ENCODE measurements around the gene TXNRD1.
"Not testable (repeated sequence)": the region's sequence is repeated elsewhere in the genome, so short reads cannot be mapped to it uniquely, and the experiment has no call there.

The TXNRD1 gene

DNA sequence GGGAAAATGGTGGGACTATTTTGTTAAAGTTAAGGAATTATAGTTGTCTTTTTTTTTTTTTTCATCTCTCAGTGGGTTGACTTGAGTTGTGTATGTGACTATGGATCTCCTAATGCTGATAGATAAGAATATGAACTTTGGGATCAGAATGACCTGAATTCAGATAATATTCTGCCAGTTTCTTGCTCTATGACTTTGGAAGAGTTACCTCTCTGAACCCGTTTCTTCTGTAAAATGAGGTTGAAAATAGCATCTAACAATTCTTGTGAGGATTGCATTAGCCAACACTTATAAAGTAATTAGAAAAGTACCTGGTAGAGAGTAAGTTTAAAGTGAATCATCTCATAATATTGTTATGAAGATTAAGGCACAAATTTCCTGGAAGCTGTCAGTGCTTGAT, 106.4 kb downstream of the TXNRD1 start:
- H3K27me3 ChIP-seq (ENCODE audit: low read depth, low read length) = no peaks in the 10 kb centered on the region
- no peak for TF ChIP-seq EZH2phosphoT487 (IDR thresholded peaks at IDR 0.05; ENCODE audit: low read depth)
- TF ChIP-seq, protein P1, sequence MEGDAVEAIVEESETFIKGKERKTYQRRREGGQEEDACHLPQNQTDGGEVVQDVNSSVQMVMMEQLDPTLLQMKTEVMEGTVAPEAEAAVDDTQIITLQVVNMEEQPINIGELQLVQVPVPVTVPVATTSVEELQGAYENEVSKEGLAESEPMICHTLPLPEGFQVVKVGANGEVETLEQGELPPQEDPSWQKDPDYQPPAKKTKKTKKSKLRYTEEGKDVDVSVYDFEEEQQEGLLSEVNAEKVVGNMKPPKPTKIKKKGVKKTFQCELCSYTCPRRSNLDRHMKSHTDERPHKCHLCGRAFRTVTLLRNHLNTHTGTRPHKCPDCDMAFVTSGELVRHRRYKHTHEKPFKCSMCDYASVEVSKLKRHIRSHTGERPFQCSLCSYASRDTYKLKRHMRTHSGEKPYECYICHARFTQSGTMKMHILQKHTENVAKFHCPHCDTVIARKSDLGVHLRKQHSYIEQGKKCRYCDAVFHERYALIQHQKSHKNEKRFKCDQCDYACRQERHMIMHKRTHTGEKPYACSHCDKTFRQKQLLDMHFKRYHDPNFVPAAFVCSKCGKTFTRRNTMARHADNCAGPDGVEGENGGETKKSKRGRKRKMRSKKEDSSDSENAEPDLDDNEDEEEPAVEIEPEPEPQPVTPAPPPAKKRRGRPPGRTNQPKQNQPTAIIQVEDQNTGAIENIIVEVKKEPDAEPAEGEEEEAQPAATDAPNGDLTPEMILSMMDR (IDR thresholded peaks at IDR 0.05; ENCODE audit: low read depth, low read length) = no peak
- H3K79me2 ChIP-seq (ENCODE audit: low read length) = no peaks in the 10 kb centered on the region
- H4K20me1 ChIP-seq (ENCODE audit: insufficient read depth, low read length) = no peaks in the 10 kb centered on the region; the same call in 1 of the 2 replicates
- H3K36me3 ChIP-seq (replicated peaks; ENCODE audit: low read depth, low read length) = peaks cover 60% of the 10 kb centered on the region
- no peaks in the 10 kb centered on the region for H3K9me3 ChIP-seq (ENCODE audit: insufficient read depth, low read length)
- no peak overlapping the region for H3K4me3 ChIP-seq (ENCODE audit: low read length)
- no peak overlapping the region for H3K9ac ChIP-seq (ENCODE audit: low read length)
- no peak overlapping the region for H2AFZ ChIP-seq (ENCODE audit: low read depth, low read length)
- no peaks in the 10 kb centered on the region for H3K4me1 ChIP-seq (ENCODE audit: low read length)
- no peak overlapping the region for H3K4me2 ChIP-seq (ENCODE audit: low read length)
- H3K27ac ChIP-seq (ENCODE audit: low read length) = no peak overlapping the region

- not testable (repeated sequence) for H3K4me3 ChIP-seq (ENCODE audit: low read length); H3K27me3 ChIP-seq (ENCODE audit: low read depth, low read length); H3K4me1 ChIP-seq (ENCODE audit: low read length); H3K79me2 ChIP-seq (ENCODE audit: low read length); H4K20me1 ChIP-seq (ENCODE audit: insufficient read depth, low read length); H3K4me2 ChIP-seq (ENCODE audit: low read length); H3K27ac ChIP-seq (ENCODE audit: low read length); H2AFZ ChIP-seq (ENCODE audit: low read depth, low read length); H3K9me3 ChIP-seq (ENCODE audit: insufficient read depth, low read length); H3K9ac ChIP-seq (ENCODE audit: low read length)
- peaks cover 60% of the 10 kb centered on the region for H3K36me3 ChIP-seq (replicated peaks; ENCODE audit: low read depth, low read length)
Observed at GRCh38 chr12:104322533-104322932, 107.0 kb downstream of the TXNRD1 start.

GRCh38 chr12:104323899-104324298, 108.3 kb downstream of the TXNRD1 start:
- Histone ChIP-seq H3K79me2 (ENCODE audit: low read length) (no peaks in the 10 kb centered on the region), H3K27ac (ENCODE audit: low read length) (no peak overlapping the region), H3K4me1 (ENCODE audit: low read length) (no peaks in the 10 kb centered on the region), H4K20me1 (ENCODE audit: insufficient read depth, low read length) (no peaks in the 10 kb centered on the region; the same call in 1 of the 2 replicates), H3K4me2 (ENCODE audit: low read length) (no peak overlapping the region), H2AFZ (ENCODE audit: low read depth, low read length) (no peak overlapping the region), H3K36me3 (replicated peaks; ENCODE audit: low read depth, low read length) (peaks cover 61% of the 10 kb centered on the region), H3K9ac (ENCODE audit: low read length) (no peak overlapping the region), H3K27me3 (ENCODE audit: low read depth, low read length) (no peaks in the 10 kb centered on the region), H3K4me3 (ENCODE audit: low read length) (no peak overlapping the region), H3K9me3 (ENCODE audit: insufficient read depth, low read length) (no peaks in the 10 kb centered on the region)
- TF ChIP-seq, protein P1 (IDR thresholded peaks at IDR 0.05; ENCODE audit: low read depth, low read length) = no peak
- no peak for TF ChIP-seq EZH2phosphoT487 (IDR thresholded peaks at IDR 0.05; ENCODE audit: low read depth)

GRCh38 chr12:104328278-104328677, 112.7 kb downstream of the TXNRD1 start:
- H3K4me2 ChIP-seq (ENCODE audit: low read length); H3K4me1 ChIP-seq (ENCODE audit: low read length); H4K20me1 ChIP-seq (ENCODE audit: insufficient read depth, low read length); H3K9ac ChIP-seq (ENCODE audit: low read length); H3K27me3 ChIP-seq (ENCODE audit: low read depth, low read length); H3K27ac ChIP-seq (ENCODE audit: low read length); H2AFZ ChIP-seq (ENCODE audit: low read depth, low read length); H3K9me3 ChIP-seq (ENCODE audit: insufficient read depth, low read length); H3K79me2 ChIP-seq (ENCODE audit: low read length); H3K4me3 ChIP-seq (ENCODE audit: low read length): not testable (repeated sequence)
- peaks cover 46% of the 10 kb centered on the region for H3K36me3 ChIP-seq (replicated peaks; ENCODE audit: low read depth, low read length)

DNA sequence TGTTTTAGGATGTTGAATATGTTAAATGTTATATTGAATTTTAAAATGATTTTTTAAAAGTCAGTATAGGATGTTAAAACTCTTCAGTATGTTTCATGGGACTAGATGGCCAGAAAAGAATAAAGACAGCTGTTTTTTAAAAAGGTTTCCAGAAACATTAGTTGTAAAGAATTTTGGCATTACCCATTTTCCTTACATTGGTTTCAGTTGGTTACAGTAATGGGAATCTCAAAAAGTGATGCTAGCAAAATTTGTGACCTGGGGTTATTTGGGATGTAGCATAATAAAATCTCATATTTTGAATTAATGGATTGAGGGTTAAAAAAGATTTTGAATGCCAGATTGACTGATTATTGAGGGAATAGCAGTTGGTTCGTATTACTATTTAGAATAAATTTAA, 113.2 kb downstream of the TXNRD1 start:
- H4K20me1 ChIP-seq (ENCODE audit: insufficient read depth, low read length) = no peaks in the 10 kb centered on the region; the same call in 1 of the 2 replicates
- H3K36me3 ChIP-seq (replicated peaks; ENCODE audit: low read depth, low read length) = peaks cover 48% of the 10 kb centered on the region
- H3K27me3 ChIP-seq (ENCODE audit: low read depth, low read length) = no peaks in the 10 kb centered on the region
- H3K4me2 ChIP-seq (ENCODE audit: low read length) = no peak overlapping the region
- no peak overlapping the region for H2AFZ ChIP-seq (ENCODE audit: low read depth, low read length)
- H3K27ac ChIP-seq (ENCODE audit: low read length) = no peak overlapping the region
- peaks cover 3% of the 10 kb centered on the region; the same call in 1 of the 2 replicates for H3K4me1 ChIP-seq (ENCODE audit: low read length)
- H3K9ac ChIP-seq (ENCODE audit: low read length) = no peak overlapping the region
- H3K9me3 ChIP-seq (ENCODE audit: insufficient read depth, low read length) = no peaks in the 10 kb centered on the region
- no peaks in the 10 kb centered on the region for H3K79me2 ChIP-seq (ENCODE audit: low read length)
- no peak overlapping the region for H3K4me3 ChIP-seq (ENCODE audit: low read length)
- TF ChIP-seq, protein P1 (IDR thresholded peaks at IDR 0.05; ENCODE audit: low read depth, low read length) = no peak
- no peak for TF ChIP-seq EZH2phosphoT487 (IDR thresholded peaks at IDR 0.05; ENCODE audit: low read depth)

All from OCI-LY3 (cell line).